Sigmoid colon (tissue), 7 donors: ENCODE results near the gene LPCAT1. TPM values are rescaled to one million over a fixed set of nuclear protein-coding genes. Genes with fewer than 3 reads are reported as not detected.

Experiments
- DNase-seq: peaks from one replicate; pipeline ENCODE4 v3.0.0-alpha.2; 2019
- H3K27ac ChIP-seq, 4 donors: fragments of 200-600 bp; sonication (generic); one replicate each; pipeline ENCODE4 v1.5.1; 2016 to 2019; ENCODE audit warnings: mild to moderate bottlenecking in 1 of 4
- H3K27me3 ChIP-seq, 3 donors: fragments of 200-600 bp; sonication (generic); one replicate each; pipeline ENCODE4 v1.5.1; 2019; ENCODE audit warnings: mild to moderate bottlenecking in 1 of 3
- H3K36me3 ChIP-seq, 4 donors: fragments of 200-600 bp; sonication (generic); one replicate each; pipeline ENCODE4 v1.5.1; 2016 to 2019
- H3K4me1 ChIP-seq, 4 donors: fragments of 200-600 bp; sonication (generic); one replicate each; pipeline ENCODE4 v1.5.1; 2017 to 2019
- H3K4me3 ChIP-seq, 4 donors: fragments of 200-600 bp; sonication (generic); one replicate each; pipeline ENCODE4 v1.5.1; 2017 to 2019; ENCODE audit warnings: mild to moderate bottlenecking in 2 of 4, moderate library complexity in 1 of 4
- H3K9me3 ChIP-seq, 4 donors: fragments of 200-600 bp in 3 of 4; sonication (generic) in 3 of 4; one replicate each; pipeline versions ENCODE4 v1.5.1 to v1.6.1; 2013 to 2019
- CTCF ChIP-seq, 4 experiments: fragments of 450-650 bp in 3 of 4; fragments of 200-600 bp in 1 of 4; IDR thresholded peaks; one replicate each; pipeline ENCODE4 v1.5.1; 2016 to 2019; ENCODE audit warnings: antibody characterized with exemption in 4 of 4, mild to moderate bottlenecking in 3 of 4, moderate library complexity in 2 of 4
- EP300 ChIP-seq, 4 donors: sonication (generic); formaldehyde crosslinking; IDR thresholded peaks; one replicate each; pipeline ENCODE4 v1.6.1; 2017; ENCODE audit warnings: antibody characterized with exemption in 4 of 4
- POLR2A ChIP-seq, 2 donors: fragments of 450-650 bp; IDR thresholded peaks; one replicate each; pipeline ENCODE4 v1.6.1; 2016; ENCODE audit warnings: antibody characterized with exemption in 2 of 2, mild to moderate bottlenecking in 2 of 2, moderate library complexity in 2 of 2
- POLR2AphosphoS5 ChIP-seq, 4 donors: sonication (generic); formaldehyde crosslinking; IDR thresholded peaks; one replicate each; pipeline ENCODE4 v1.6.1; 2017; ENCODE audit warnings: antibody characterized with exemption in 4 of 4
- WGBS, 2 donors: extraction: QIAGEN DNeasy Blood & Tissue Kit; methylation state at CpG; one replicate each; pipeline ENCODE4 v1.1.7; 2013; 5-methylcytosine and 5-hydroxymethylcytosine counted together
- intact Hi-C: fragments of 100-400 bp; cut with DNase I; formaldehyde crosslinking; loops from one replicate; pipeline ENCODE4 v1.15.1; 2023
- polyA plus RNA-seq, 3 donors: library from polyadenylated mRNA; stranded (reverse); fragments of 200-250 nt; gene quantifications; one replicate each; pipeline ENCODE4 v1.2.3, GENCODE V29; 2013
- total RNA-seq, 4 donors: library from RNA; depleted of rRNA; stranded (reverse); fragments of >200 nt; gene quantifications; one replicate each; pipeline ENCODE4 v1.1.0, GENCODE V29; 2016
- donor health status: healthy with polysubstance abuse.
- donor health status: Bipolar disorder and iron deficiency.
- donor health status: healthy.

The LPCAT1 gene
- total and polyA plus RNA-seq, 7 donors, result 4.2 to 35.1 (median 22.2) TPM

- 89 to 91% methylated on average over 27 of the region's 27 CpGs for whole genome bisulfite sequencing, 2 donors
- Histone ChIP-seq H3K4me3 (no peak overlapping the region), H3K36me3 (peaks cover 14 to 68% (median 31%) of the 10 kb centered on the region in 4 donors), H3K27ac (no peak overlapping the region), H3K9me3 (no peaks in the 10 kb centered on the region), H3K27me3 (no peaks in the 10 kb centered on the region), H3K4me1 (no peaks in the 10 kb centered on the region)
- no peak for DNase-seq
- TF ChIP-seq POLR2AphosphoS5 (IDR thresholded peaks at IDR 0.05) (no peak), CTCF (IDR thresholded peaks at IDR 0.05) (no peak), POLR2A (IDR thresholded peaks at IDR 0.05) (no peak), EP300 (IDR thresholded peaks at IDR 0.05) (no peak)
- intact Hi-C loops, result loop anchor here (10.0 kb wide), 1 partner anchor 322 kb away; no protein-coding TSS in a partner anchor
Measured at GRCh38 chr5:1487079-1487764, 36.5 kb downstream of the LPCAT1 start.

GRCh38 chr5:1486271-1486670 is 37.5 kb downstream of the LPCAT1 start:
- DNase-seq, result no peak
- intact Hi-C loops, result loop anchor here (10.0 kb wide), 1 partner anchor 321 kb away; no protein-coding TSS in a partner anchor
- WGBS, 2 donors, result 95 to 96% methylated on average over 13 of the region's 13 CpGs
- Histone ChIP-seq H3K4me1 (no peaks in the 10 kb centered on the region), H3K36me3 (peaks cover 14 to 62% (median 27%) of the 10 kb centered on the region in 4 donors), H3K27ac (no peak overlapping the region), H3K27me3 (no peaks in the 10 kb centered on the region), H3K9me3 (no peaks in the 10 kb centered on the region), H3K4me3 (no peak overlapping the region)
- TF ChIP-seq EP300 (IDR thresholded peaks at IDR 0.05) (no peak), CTCF (IDR thresholded peaks at IDR 0.05) (no peak), POLR2AphosphoS5 (IDR thresholded peaks at IDR 0.05) (no peak), POLR2A (IDR thresholded peaks at IDR 0.05) (no peak)

- H3K4me1 ChIP-seq, result no peaks in the 10 kb centered on the region
- no peaks in the 10 kb centered on the region for H3K9me3 ChIP-seq
- H3K27ac ChIP-seq, result no peak overlapping the region
- H3K4me3 ChIP-seq, result no peak overlapping the region
- intact Hi-C loops, result loop anchor here (10.0 kb wide), 1 partner anchor 321 kb away; no protein-coding TSS in a partner anchor
- no peak for TF ChIP-seq POLR2A (IDR thresholded peaks at IDR 0.05)
- no peak for TF ChIP-seq CTCF (IDR thresholded peaks at IDR 0.05)
- TF ChIP-seq EP300 (IDR thresholded peaks at IDR 0.05), result no peak
- TF ChIP-seq POLR2AphosphoS5 (IDR thresholded peaks at IDR 0.05), result no peak
- no peaks in the 10 kb centered on the region for H3K27me3 ChIP-seq
- 88% methylated on average over 15 of the region's 15 CpGs for WGBS, 2 donors
- H3K36me3 ChIP-seq, result peaks cover 14 to 56% (median 26%) of the 10 kb centered on the region in 4 donors
- no peak for DNase-seq
Measured at GRCh38 chr5:1485579-1486118, 38.1 kb downstream of the LPCAT1 start.

GRCh38 chr5:1484730-1485578 is 38.8 kb downstream of the LPCAT1 start:
- Histone ChIP-seq H3K9me3 (no peaks in the 10 kb centered on the region), H3K27ac (no peak overlapping the region), H3K4me3 (no peak overlapping the region), H3K36me3 (peaks cover 14 to 50% (median 26%) of the 10 kb centered on the region in 4 donors), H3K4me1 (peaks cover 0 to 2% (median 0%) of the 10 kb centered on the region in 4 donors), H3K27me3 (no peaks in the 10 kb centered on the region)
- intact Hi-C loops, result loop anchor here (10.0 kb wide), 1 partner anchor 320 kb away; no protein-coding TSS in a partner anchor
- DNase-seq, result no peak
- no peak for TF ChIP-seq POLR2A (IDR thresholded peaks at IDR 0.05)
- no peak for TF ChIP-seq EP300 (IDR thresholded peaks at IDR 0.05)
- WGBS, 2 donors, result 62 to 75% methylated on average over 20 of the region's 20 CpGs
